Occipital lobe (tissue), 2 donors: ENCODE results near the gene NAGS. TPM values are rescaled to one million over a fixed set of nuclear protein-coding genes. Genes with fewer than 3 reads are reported as not detected.
"Not testable (repeated sequence)": the region's sequence is repeated elsewhere in the genome, so short reads cannot be mapped to it uniquely, and the experiment has no call there.

Experiments
- DNase-seq: peaks from one replicate; lab custom pipeline; 2025; lab: John Stamatoyannopoulos, UW
- total RNA-seq: library from RNA; depleted of rRNA; stranded (reverse); fragments of >200 nt; gene quantifications from one replicate; pipeline ENCODE4 v1.2.3, GENCODE V29; 2014

NAGS gene, protein sequence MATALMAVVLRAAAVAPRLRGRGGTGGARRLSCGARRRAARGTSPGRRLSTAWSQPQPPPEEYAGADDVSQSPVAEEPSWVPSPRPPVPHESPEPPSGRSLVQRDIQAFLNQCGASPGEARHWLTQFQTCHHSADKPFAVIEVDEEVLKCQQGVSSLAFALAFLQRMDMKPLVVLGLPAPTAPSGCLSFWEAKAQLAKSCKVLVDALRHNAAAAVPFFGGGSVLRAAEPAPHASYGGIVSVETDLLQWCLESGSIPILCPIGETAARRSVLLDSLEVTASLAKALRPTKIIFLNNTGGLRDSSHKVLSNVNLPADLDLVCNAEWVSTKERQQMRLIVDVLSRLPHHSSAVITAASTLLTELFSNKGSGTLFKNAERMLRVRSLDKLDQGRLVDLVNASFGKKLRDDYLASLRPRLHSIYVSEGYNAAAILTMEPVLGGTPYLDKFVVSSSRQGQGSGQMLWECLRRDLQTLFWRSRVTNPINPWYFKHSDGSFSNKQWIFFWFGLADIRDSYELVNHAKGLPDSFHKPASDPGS
- 0.78 TPM for total RNA-seq

DNA sequence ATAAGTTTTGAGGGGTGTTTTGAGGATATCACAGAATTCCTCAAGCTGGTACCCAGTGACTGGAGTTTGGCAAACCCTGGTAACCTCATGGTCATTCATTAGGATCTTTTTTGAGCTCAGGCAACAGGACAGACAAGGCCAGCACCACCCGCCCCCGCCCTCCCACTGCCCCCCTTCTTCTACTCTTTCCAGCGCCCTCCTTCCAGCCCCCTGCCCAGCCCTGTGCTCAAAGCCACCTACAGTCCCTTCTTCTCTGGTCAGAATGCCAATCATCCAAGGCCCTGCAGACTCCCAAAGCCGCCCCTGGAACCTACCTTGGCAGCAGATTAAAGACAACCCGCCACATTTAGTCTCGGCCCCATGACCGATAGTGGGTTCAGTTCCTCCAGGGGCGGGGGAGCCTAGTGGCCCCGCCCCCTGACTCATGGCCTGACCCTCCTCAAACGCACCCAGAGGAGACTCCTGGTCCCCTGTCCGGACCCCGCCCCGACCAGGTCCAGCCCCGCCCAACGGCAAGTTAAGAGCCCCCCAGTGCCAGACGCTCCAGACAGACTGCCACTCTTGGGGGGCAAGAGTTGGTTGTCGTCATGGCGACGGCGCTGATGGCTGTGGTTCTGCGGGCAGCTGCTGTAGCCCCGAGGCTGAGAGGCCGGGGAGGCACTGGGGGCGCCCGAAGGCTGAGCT is at the start of gene NAGS:
Gene NAGS (plus strand): TSS at position 546 of the 684 bp plus-strand sequence. CDS start 42 bp downstream, at position 588.
- no peak for DNase-seq

DNA sequence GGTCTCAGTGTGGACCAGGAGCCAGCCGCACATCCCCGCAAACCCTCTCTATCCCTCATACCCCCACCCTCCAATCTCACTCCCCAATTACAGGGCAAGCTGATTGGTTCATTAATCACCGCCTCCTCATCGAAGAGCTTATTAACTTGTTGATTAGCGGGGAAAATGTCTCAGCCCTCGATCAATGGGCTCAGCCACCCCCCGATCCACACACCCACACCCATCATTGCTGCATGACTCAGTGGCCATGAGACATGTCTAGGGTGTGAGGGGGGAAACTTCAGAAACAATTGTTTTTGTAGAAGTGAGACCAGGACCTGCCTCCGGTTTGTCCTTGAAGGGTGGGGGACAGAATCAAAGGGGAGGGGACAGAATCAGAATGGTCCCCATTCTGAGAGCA is 48.2 kb upstream of the NAGS start:
- no peak for DNase-seq

DNA sequence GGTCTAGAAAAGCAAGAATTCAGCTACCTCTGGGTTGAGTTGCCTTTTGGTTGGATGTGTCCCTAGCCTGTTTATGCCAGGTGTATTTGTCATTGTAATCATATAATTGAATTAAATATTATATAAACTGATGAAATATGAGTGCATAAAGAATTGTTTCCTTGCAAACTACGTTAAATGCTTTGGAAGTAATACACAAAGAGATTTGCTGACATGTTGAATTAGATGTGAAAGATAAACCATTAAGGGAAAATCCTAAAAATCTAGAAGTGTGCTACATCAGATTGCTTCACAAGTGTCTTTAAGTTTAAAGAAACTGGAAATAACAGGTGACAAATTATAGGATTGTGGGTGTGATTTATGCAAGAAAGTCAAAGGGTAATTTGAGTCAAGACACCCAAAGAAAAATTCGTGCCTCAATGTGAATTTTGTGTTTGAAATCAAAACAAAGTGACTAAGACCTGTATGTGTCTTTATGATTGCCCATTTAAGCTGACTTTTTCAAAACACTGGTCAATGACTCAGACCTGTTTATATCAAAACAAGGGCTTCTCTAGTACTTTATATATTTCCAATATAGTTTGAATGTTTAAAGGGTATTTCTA is 45.6 kb upstream of the NAGS start:
- DNase-seq, result no peak

DNA sequence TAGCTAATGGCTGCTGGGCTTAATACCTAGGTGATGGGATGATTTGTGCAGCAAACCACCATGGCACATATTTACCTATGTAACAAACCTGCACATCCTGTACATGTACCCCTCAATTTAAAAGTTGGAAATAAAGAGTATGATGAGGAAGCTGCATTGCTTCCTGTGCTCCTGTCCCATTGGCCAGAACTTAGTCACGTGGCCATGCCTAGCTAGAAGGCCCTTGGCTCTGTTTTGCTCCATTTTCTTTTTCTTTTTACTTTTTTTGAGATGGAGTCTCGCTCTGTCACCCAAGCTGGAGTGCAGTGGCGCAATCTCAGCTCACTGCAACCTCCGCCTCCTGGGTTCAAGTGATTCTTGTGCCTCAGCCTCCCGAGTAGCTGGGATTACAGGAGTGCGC is 43.1 kb upstream of the NAGS start:
- DNase-seq, result not testable (repeated sequence)

DNA sequence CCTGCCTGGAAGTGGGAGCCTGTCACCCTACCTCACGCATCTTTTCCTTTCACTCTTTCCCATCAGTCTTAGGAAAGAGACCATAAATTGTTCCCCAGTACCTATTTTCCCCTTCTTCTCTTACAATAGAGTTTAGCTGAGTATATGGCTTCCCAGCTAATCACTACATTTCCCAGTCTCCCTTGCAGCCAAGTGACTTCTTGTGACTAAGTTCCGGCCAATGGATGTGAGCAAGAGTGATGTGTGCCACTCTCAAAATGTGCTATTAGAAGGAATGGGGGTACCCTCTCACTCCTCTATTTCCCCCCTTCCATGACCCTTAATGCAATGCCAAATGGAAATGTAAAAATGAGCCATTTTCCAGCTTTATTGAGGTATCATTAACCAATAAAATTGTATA is 42.5 kb upstream of the NAGS start:
- no peak for DNase-seq

DNA sequence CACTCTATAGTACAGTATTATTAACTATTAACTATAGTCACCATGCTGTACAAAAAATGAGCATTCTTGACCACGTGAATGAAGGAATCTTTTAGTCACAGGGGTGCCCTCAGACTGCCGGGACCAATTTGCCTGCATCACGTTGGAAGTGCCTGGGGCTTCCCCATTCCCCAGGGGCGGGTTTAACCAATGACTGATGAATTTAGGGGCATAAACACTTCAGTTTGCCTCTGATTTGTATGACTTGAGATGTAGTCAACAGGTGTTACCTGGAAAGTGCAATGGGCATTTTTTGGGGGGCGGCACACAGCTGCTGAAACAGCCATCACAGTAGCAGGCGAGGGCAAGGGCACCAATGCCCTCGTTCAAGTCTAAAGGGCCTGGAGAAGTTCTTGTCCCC is 41.9 kb upstream of the NAGS start:
- DNase-seq, result no peak

DNA sequence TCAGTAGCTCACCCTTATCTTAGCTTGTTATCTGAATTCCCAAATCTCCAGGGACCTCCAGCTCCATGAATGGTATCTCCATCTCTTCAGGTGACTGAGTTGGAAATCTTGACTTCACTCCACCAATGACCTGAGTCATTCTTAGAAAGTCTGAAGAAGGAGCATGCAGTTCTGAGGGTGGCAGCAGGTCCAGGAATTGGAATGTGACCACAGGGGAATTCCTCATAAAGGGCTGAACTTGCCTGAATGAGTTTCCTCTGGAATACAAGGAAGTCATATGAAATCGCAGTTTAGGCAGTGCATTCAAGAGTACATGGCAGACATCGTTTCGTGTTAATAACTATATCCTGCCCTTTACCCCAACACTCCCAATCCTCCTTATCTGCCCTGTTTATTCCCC is 38.1 kb upstream of the NAGS start:
- no peak for DNase-seq

DNA sequence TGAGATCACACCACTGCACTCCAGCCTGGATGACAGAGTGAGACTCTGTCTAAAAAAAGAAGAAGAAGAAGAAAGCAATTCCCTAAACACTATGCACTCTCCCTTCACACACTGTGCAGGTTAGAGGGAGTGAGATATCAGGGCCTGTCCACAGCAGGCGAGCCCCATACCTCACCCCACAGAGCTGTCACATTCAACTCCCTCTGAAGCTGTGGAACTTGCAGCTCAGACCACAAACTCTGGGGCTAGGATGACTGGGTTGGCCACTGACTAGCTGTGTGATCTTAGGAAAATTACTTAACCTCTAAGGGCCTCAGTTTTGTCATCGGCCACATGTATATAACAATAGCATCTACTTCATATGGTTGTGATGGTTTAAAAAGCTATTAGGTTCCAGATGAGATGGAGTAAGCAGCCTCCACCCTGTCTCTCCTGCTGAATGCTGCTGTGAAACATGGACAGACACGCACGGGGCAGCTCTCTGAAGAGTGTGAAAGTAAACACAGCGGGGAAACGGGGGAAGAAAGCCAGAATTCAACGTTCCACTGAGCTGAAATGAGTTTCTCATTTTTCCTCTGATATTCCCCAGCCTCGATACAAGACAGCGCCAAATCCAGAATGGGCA is 37.1 kb upstream of the NAGS start:
- DNase-seq, result no peak

DNA sequence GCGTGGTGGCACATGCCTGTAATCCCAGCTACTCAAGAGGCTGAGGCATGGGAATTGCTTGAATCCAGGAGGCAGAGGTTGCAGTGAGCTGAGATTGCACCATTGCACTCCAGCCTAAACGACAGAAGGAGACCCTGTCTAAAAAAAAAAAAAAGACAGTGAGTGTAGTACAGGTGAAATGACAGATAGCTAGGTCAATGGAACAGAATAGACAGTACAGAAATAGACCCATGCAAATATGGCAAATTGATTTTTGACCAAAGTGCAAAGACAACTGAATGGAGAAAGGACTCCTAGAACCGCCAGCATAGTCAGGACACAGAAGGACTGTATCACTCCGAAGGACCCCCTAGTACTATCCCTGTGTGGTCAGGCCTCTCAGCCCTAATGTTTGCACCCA is 34.1 kb upstream of the NAGS start:
- DNase-seq, result no peak

DNA sequence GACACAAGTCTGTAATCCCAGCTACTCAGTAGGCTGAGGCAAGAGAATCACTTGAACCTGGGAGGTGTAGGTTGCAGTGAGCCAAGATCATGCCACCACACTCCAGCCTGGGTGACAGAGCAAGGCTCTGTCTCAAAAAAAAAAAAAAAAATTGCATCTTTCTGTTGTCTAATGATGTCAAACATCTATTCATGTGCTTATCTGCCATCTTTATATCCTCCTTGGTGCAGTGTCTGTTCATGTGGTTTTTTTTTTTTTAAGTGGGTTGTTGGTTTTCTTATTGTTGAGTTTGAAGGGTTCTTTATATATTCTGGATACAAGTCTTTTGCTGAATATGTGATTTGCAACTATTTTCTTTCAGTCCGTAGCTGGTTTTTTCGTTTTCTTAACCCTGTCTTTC is 33.0 kb upstream of the NAGS start:
- not testable (repeated sequence) for DNase-seq

DNA sequence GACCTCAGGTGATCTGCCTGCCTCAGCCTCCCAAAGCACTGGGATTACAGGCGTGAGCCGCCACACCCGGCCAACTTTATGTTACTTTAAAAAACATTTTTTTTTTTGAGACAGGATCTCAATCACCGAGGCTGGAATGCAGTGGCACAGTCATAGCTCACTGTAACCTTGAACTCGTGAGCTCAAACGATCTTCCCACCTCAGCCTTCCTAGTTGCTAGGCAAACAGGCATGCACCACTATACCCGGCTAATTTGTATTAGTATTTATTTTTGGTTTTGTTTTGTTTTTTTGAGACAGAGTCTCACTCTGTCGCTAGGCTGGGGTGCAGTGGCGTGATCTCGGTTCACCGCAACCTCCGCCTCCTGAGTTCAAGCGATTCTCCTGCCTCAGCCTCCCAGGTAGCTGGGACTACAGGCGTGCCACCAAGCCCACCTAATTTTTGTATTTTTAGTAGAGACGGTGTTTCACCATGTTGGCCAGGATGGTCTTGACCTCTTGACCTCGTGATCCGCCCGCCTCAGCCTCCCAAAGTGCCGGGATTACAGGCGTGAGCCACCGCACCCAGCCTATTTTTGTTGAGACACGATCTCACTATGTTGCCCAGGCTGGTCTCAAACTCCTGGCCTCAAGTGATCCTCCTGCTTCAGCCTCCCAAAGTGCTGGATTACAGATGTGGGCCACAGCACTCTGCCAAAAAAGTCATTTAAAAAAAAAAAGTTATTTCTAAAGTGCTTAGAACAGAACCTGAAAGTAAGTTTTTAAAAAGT is 31.8 kb upstream of the NAGS start:
- not testable (repeated sequence) for DNase-seq

DNA sequence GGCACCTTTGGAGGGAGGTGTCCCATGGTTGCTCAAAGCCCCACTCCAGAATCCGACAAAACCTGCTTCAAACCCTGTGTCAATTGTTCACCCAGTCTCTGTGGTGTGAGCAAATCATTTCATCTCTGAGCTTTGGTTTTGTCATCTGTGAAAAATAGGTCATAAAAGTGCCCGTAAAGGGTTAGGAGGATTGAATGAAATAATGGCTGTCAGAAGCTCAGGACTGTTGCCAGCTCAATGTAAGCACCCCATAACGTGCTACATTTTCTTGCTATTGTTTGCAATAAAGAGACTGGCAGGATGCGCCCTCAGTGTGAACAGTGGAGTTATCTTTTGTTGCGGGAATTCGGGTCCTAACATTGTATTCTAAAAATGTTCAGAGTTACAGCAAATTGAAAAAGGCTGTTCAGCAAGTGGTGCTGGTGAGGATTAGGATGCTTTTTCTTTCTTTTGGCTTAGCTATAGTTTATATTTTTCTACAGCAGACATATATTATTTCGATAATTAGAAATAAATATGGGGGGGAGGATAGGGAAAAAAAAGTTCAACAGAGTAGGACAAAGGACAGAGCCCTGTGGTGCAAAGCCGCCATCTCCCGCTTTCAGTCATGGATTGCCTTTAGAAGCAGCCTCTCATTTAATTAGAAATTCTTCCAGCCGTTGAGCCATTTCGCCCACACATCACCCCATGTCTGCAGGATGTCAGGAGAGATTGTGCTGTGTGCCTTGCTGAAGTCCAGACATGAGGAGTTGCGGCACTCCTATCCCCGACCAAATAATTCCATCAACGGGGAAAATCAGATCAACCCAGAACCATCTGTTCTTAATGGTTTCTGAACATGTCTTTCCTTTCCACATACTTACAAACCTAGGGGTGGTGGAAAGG is 29.8 kb upstream of the NAGS start:
- no peak for DNase-seq

DNA sequence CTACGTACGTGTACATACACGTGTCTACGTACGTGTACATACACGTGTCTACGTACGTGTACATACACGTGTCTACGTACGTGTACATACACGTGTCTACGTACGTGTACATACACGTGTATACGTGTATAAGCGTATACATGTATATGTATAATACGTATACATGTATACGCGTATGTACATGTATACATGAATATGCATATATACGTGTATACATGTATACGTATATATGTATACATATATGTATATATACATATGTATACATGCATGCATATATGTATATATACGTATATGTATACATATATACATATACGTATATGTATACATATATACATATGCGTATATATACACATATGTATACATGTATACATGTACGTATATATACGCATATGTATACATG is 28.5 kb upstream of the NAGS start:
- DNase-seq, result no peak

DNA sequence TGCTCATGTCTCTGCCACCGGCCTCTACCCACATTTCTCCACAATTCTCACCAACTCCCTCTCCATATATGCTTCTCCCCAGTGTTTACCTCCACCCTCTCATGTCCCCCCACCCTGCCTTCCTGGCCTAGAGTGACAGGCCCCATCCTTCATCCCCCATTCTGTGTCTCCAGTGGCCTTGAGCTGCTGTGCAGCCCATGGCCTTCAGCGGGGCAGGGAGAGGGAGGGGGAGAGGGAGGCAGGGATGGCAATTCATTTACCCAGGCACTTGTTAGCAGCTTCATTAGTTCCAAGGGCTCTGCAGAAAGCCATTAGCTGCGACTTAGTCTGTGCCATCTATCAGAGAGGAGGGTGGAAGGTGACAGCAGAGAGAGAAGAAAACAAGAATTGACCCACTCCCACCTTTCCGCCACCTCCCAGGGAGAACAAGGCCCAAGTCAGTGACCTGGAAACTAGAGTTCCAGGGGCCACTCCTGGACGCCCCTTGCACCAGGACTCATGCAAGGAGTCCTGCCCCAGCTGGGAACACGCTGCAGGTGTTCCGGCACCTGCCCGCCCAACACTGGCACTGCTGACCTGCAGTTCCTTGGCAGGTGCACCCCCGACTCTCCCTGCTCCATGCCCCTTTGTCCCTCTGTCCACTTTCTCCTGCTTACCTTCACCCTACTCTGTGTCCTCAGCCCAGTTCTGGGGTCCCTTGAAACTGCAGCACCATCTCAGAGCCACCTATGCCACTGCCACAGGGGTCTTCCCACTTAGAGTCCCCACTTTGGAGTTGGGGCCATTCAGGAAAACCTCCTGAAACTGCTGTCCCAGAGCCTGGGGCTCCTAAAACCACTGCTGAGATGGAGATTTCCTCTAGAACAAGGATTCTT is 27.2 kb upstream of the NAGS start:
- no peak for DNase-seq

DNA sequence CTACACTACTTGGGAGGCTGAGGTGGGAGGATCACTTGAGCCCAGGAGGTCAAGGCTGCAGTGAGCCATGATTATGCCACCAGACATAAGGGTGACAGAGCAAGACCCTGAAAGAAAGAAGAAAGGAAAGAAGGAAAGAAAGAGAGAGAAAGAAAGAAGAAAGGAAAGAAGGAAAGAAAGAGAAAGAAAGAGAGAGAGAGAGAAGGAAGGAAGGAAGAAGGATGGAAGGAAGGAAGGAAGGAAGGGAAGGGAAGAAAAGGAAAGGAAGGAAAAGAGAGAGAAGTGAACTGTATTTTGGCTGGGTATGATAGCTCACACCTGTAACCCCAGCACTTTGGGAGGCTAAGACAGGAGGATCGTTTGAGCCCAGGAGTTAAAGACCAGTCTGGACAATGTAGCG is 26.3 kb upstream of the NAGS start:
- no peak for DNase-seq

DNA sequence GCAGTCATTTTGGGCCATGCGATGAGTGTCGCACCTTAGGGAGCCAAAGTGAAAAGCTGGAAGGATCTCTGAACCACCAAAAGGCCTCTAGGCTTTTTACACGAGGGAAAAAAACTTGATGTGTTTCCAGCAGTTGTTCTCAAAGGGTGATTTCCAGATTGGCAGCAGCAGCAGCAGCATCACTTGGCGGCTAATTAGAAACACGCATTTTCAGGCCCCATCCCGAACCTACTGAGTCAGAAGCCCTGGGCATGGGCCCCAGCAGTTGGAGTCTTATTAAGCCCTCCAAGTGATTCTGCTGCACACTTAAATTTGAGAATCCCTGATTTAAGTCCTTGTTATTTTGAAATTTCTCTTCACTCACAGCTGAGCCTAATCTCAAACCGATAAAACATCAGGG is 25.4 kb upstream of the NAGS start:
- no peak for DNase-seq

DNA sequence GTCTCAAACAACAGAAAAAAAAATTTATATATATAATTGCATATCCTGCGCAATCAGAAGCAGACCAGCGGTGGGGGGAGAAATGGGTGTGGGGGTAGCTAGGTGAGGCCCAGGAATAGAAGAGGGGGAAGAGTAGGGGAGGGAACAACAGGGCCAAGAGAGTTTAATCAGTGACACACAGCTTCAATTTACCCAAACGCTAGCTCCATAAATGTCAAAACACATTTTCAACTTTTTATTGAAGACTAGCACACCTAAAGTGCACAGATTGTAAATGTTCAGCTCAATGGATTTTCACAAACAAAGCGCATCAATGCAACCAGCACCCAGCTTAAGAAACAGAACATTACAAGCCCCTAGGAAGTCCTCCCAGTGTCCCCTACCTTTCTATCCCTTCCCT is 24.8 kb upstream of the NAGS start:
- no peak for DNase-seq

DNA sequence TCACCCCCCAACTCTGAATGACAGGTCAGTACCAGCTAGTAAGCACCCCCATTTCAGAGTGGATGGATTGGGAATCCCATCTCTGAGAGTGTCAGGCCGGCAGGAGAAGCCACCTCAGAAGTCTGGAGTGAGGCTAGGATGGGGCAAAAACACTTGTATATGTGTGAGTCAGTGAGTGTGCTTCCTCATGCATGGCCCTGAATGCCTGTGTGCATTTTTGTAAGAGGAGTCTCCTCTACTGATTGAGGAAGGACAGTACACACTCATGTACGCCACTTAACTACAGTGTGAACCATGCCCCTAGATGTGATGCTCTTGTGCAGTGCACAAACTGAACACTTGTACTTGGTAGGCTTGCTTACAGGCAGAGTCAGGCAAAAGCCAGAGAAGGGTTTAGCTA is 22.3 kb upstream of the NAGS start:
- DNase-seq, result no peak

DNA sequence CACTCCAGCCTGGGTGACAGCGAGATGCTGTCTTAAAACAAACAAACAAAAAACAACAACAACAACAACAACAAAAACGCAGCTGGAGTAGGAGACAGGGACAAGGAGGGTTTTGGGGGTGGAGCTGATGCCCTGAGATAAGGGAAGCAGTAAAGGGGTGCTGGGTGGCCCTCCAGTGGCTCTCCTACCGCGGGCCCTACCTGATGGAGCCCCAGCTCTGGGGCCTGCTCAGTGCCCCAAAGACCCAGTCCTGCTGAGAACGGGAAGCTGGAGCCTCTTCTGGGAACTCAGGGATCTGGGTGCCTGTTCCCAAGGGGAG is 21.3 kb upstream of the NAGS start:
- DNase-seq, result no peak
